ENCODE measurements around the gene IKZF3.
"Not testable (repeated sequence)": the region's sequence is repeated elsewhere in the genome, so short reads cannot be mapped to it uniquely, and the experiment has no call there.

The IKZF3 gene

DNA sequence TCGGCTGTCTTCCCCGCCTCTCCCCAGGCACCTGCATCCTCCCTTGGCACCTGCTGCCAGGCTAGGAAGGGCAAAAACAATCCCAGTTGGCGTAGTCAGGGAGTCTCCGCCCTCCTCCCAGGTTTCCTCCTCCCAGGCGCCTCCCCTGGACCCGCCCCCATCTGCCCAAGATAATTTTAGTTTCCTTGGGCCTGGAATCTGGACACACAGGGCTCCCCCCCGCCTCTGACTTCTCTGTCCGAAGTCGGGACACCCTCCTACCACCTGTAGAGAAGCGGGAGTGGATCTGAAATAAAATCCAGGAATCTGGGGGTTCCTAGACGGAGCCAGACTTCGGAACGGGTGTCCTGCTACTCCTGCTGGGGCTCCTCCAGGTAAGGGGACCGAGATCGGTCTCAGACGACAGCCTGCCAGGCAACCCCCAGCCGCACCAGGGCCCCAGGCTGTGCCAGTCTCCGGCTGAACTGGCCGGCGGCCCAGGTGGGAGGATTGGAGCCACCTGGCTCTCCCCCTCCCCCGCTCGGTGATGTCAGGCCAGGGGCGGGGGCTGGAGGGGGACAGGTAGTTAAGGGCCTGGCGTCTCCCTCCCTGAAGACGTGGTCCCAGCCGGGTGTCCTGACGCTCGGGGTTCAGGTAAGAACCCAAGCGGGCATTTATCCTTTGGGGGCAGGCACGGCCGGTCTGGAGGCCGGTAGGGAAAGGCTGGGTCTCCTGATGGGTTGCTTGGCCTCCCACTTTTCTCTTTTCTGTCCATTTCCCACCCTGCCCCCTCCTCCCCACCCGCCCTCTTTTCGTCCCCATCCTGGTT, 126.1 kb downstream of the IKZF3 start, which contains the start of gene GRB7:
Gene GRB7 (plus strand): TSS at position 179 of the 808 bp plus-strand sequence. CDS start 4,364 bp downstream, outside the sequence.
- DNase-seq: peak; percentile 15

DNA sequence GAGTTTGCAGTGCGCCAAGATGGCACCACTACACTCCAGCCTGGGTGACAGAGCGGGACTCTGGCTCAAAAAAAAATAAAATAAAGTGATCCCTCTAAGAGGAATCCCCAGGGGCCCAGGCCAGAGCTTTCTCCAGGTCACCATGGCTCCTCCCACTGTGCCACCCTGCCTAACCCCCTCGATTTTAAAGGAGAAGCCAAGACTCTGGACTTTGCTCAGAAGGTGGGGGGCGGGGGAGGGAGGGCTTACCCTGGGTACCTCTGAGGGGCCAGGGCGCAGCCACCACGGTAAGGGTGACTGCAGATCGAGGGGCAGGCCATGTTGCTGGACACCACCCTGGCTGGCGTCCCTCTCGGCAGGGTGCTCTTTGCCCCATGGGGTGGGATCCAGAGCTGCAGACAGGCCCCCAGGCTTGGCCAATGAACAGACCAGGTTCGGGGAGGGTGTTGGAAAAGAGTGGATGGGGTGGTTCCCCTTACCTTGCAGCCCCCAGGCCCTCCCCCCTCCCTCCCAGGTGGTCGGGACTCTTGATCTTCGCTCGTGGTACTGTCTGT, 126.8 kb downstream of the IKZF3 start:
- DNase-seq: no peak

DNA sequence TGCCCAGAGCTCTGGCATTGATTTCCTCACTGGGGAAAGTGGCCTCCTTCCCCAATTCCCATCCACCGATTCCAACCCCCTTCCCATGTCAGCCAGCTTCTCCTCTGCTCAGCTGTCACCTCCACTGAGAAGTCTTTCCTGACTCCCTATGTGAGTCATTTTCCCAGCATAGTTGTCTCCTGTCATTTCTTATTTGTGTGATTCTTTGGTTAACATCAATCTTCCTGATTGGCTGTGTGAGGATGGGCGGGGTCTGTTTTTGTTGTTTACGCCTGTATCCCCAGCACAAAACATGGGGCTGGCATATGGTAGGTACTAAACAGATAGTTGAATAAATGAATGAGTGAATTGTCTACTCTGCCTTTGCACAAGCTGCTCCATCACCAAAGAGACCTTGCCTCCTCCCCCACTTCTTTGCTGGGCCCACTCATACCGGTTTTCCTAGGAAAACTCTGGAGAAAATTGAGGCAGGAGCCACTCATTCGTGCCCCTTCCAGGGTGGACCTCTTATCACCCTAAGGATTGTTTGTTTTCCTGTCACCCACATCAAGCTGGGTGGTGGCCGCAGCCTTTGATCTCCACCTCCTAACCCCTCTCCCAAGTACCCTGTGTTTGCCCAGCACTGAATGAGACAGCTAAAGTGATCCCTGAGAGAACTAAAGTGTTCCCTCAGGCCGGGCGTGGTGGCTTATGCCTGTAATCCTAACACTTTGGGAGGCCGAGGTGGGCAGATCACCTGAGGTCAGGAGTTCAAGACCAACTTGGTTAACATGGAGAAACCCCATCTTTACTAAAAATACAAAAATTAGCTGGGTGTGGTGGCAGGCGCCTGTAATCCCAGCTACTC, 127.6 kb downstream of the IKZF3 start:
- no peak for DNase-seq

DNA sequence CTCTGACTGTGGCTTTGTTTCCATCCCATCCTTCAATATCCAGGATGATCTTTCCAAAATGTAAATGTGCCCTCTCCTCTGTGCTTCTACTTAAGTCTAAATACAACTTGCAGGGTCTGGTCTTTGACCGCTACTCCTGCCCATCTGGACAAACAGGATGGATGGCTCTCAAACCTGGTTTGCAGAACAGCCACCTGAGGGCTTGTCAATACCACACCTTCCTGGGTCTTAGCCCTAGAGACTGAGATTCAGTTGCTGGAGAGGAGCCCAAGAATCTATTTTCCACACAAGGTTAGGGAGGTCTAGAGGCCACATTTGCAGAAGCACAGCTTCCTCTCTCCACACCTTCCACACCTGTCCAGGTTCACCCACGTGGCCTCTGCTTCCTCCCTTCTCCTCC, 128.2 kb downstream of the IKZF3 start:
- DNase-seq: no peak

DNA sequence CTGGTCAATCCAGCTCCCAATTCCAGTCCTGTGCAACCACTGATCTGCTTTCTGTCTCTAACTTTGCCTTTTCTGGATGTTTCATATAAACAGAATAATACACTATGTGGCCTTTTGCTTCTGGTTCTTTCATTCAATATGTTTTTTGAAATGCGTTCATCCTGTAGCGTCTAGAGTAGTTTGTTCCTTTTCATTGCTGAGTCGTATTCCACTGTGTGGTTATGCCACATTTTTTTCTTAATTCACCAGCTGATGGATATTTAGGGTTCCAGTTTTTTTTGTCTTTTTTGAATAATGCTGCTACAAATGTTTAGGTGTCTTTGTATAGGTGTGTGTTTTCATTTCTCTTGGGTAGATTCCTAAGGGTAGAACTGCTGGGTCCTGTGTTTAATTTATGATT, 131.5 kb downstream of the IKZF3 start:
- DNase-seq: no peak

DNA sequence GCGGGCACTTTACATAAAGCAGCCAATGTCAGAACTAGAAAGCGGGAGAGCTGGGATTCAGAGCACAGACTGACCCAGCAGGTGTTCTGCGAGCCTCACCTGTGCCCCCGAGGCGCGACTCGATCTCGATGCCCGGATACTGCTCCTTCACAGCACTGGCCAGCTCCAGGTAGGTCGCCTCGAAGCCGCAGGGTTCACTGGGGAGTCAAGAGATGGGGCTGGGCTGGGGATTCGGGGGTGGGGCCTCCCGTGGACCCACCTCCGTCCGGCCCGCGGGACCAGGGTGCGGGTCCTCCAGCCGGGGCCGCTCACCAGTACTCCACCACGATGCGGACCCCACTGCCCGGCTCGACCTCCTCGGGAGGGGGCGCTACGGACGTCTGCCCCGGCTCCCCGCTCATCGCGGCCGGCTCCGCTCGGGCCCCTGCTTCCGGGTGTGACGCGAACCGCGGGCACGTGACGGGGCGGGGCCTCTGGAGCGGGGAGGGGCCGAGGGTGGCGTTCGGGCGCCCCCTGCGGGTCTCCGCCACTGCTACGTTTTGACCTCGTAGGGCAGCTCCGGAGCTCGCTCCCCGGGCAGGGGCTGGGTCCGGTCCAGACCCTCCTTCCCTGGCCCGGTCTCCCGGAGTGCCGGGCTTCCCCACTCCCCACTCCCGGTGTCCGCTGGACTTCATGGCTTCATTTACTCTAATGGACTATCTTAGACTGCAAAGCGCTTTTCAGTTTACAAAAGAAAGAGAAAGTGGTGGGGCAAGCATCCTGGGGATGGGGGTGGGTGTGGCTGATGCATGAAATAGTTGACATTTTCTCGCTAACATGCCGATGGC, 133.8 kb downstream of the IKZF3 start, which contains the start of gene MIEN1:
Gene MIEN1 (minus strand): TSS at position 438 of the 827 bp plus-strand sequence. CDS start 37 bp downstream, at position 401.
- peak; percentile 81 for DNase-seq

DNA sequence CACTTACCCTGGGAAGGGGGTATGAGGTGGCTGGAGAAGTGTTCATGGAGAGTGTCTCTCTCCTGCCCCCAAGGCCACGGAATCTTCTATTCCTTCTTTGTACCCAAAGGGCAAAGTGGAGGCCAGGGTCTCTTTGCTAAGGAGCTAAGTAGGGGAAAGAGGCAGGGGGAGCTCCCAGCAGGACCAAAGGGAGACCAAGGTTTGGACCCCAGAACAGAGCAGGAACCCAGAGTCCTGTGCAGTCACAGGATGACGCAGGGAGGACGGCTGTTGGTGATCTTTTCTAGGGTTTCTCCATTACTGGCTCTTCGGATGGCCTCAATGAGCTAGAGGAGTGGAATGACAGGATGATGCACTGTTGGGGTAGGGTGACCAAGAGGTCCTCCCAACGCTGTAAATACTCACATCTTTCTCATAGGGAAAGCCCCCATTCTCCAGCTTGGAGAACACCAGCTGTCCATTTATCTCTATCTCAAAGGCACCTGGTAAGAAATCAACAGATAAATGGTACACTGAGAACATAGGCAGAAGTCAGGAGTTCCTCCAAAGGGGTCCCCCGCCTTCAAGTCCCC, 134.7 kb downstream of the IKZF3 start:
- DNase-seq: no peak

DNA sequence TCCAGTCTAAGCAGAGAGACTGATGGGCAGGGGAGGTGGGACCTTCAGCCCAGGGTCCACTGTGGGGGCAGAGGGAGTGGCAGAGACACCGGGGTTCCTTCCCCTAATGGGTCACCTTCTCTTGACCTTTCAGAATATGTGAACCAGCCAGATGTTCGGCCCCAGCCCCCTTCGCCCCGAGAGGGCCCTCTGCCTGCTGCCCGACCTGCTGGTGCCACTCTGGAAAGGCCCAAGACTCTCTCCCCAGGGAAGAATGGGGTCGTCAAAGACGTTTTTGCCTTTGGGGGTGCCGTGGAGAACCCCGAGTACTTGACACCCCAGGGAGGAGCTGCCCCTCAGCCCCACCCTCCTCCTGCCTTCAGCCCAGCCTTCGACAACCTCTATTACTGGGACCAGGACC, 136.6 kb downstream of the IKZF3 start:
- DNase-seq: no peak

DNA sequence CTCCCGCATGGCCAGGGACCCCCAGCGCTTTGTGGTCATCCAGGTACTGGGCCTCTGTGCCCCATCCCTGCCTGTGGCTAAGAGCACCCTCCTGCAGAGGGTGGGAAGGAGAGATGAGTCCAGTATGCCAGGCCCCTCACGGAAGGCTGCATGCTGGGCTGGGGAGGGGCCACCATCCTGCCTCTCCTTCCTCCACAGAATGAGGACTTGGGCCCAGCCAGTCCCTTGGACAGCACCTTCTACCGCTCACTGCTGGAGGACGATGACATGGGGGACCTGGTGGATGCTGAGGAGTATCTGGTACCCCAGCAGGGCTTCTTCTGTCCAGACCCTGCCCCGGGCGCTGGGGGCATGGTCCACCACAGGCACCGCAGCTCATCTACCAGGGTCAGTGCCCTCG, 137.5 kb downstream of the IKZF3 start:
- DNase-seq: no peak

DNA sequence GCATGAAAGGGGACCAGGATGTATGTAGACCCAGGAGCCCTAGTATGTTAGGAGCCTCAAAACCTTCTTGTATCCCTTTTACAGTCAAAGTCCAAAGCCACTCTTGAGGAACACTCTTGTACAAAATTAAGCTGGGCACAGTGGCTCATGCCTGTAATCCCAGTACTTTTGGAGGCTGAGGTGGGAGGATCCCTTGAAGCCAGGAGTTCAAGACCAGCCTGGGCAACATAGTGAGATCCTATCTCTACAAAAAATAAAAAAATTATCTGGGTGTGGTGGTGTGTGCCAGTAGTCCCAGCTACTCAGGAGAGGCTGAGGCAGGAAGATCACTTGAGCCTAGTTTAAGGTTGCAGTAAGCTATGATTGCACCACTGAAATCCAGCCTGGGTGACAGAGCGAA, 138.2 kb downstream of the IKZF3 start:
- DNase-seq: not testable (repeated sequence)

DNA sequence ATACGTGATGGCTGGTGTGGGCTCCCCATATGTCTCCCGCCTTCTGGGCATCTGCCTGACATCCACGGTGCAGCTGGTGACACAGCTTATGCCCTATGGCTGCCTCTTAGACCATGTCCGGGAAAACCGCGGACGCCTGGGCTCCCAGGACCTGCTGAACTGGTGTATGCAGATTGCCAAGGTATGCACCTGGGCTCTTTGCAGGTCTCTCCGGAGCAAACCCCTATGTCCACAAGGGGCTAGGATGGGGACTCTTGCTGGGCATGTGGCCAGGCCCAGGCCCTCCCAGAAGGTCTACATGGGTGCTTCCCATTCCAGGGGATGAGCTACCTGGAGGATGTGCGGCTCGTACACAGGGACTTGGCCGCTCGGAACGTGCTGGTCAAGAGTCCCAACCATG, 139.4 kb downstream of the IKZF3 start:
- no peak for DNase-seq

DNA sequence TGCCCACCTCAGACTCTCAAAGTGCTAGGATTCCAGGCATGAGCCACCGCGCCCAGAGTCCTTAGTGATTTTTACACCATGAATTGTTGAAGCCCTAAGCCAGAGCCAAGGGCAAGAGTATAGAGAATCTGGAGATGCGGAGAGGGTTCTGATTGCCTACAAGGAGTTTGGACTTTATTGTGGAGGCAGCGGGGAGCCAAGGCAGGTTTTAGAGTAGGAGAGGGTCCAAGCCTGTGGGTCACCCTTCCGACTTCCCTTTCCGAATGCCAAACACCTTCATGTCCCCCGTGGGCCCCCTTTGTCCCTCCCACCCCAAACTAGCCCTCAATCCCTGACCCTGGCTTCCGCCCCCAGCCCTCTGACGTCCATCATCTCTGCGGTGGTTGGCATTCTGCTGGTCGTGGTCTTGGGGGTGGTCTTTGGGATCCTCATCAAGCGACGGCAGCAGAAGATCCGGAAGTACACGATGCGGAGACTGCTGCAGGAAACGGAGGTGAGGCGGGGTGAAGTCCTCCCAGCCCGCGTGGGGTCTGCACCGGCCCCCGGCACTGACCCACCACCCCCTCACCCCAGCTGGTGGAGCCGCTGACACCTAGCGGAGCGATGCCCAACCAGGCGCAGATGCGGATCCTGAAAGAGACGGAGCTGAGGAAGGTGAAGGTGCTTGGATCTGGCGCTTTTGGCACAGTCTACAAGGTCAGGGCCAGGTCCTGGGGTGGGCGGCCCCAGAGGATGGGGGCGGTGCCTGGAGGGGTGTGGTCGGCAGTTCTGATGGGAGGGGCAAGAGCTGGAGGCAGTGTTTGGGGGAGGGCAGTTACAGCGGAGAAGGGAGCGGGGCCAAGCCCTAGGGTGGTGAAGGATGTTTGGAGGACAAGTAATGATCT, 140.9 kb downstream of the IKZF3 start:
- DNase-seq: no peak

DNA sequence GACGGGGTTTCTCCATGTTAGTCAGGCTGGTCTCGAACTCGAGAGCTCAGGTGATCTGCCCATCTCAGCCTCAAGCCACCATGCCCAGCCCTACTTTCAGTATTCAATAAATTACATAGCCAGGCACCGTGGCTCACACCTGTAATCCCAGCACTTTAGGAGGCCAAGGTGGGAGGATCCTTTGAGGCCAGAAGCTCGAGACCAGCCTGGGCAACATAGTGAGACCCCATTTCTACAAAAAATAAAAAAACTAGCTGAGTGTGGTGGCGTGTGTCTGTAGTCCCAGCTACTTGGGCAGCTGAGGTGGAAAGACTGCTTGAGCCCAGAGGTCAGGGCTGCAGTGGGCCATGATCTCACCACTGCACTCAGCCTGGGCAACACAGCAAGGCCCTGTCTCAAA, 142.0 kb downstream of the IKZF3 start:
- DNase-seq: no peak

DNA sequence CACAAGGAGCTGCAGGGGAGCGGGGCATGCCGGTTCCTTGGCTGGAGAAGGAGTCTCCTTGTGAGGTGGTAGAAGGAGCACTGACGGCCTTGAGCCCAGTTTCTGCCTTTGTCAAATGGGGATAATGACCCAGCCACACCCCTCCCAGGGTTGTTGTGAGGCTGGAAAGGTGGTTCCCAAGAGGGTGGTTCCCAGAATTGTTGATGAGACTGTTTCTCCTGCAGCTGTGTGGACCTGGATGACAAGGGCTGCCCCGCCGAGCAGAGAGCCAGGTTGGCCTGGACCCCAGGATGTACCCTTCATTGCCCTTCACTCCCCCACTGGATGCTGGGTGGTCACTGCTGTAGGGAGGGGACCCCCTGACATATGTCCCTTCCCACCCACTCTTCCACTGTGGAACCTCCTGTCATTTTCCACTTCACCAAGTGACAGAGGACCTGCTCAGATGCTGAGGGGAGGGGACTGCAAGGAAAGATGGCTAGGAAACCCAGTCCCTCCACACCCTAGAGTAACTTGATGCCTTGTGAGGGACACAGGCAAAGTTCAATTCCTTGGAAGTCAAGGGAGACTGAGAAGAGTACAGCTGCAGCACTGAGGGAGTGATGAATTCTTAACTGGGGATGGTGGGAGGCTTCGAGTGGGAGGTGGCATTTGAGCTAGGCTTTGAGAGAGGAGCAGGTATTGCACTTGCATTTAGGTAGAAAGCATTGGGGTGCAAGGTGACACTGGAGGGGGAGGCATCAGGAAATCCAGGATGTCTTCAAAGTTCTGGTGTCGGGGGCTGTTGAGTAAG, 144.4 kb downstream of the IKZF3 start:
- no peak for DNase-seq

DNA sequence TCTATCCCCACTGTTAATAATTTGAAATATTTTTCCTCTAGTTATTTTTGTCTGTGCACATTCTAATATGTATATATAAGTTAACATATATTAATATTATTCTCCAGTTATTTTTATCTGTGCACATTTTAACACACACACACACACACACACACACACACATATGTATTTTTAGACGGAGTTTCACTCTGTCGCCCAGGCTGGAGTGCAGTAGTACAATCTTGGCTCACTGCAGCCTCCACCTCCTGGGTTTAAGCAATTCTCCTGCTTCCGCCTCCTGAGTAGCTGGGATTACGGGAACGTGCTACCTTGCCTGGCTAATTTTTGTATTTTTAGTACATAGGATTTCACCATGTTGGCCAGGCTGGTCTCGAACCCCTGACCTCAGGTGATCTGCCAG, 146.5 kb downstream of the IKZF3 start:
- no peak for DNase-seq

DNA sequence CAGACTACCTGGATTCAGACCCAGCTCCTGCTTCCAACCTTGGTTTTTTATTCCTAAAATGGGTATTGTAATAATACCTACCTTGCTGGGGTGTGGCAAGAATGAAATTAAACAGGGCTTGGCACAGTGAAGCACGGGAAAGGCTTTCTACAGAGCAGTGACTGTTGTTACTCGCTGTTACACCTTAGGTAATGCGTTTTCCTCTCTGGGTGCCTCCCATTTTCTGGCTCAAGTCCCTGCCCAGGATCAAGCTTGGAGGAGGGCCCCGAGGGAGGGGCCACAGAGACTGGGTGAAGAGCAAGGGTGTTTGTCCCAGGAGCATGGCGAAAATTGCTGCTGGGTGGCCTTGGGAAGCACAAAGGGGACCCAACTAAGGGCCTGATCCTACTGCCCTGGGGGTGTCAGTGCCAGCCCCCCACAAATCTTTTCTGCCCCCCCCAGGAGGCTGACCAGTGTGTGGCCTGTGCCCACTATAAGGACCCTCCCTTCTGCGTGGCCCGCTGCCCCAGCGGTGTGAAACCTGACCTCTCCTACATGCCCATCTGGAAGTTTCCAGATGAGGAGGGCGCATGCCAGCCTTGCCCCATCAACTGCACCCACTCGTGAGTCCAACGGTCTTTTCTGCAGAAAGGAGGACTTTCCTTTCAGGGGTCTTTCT, 147.1 kb downstream of the IKZF3 start:
- no peak for DNase-seq

DNA sequence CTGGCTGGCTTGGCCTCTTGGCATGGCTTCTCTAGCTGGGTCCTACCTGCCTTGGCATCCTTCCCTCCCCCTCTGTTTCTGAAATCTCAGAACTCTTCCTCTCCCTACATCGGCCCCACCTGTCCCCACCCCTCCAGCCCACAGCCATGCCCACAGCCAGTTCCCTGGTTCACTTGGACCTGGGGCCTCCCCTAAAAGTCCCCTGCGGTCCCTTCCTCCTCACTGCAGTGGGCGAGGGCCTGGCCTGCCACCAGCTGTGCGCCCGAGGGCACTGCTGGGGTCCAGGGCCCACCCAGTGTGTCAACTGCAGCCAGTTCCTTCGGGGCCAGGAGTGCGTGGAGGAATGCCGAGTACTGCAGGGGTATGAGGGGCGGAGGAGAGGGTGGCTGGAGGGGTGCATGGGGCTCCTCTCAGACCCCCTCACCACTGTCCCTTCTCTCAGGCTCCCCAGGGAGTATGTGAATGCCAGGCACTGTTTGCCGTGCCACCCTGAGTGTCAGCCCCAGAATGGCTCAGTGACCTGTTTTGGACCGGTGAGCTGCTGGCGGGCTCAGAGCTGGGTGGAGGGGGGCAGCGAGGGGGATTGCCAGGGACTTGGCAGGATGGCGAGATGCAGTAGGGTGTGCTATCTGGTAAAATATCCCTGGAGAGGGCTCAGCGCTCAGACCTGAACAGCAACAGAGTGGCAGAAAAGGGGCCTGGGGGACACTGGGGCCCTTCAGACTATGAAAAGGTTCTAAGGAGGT, 147.9 kb downstream of the IKZF3 start:
- DNase-seq: no peak

DNA sequence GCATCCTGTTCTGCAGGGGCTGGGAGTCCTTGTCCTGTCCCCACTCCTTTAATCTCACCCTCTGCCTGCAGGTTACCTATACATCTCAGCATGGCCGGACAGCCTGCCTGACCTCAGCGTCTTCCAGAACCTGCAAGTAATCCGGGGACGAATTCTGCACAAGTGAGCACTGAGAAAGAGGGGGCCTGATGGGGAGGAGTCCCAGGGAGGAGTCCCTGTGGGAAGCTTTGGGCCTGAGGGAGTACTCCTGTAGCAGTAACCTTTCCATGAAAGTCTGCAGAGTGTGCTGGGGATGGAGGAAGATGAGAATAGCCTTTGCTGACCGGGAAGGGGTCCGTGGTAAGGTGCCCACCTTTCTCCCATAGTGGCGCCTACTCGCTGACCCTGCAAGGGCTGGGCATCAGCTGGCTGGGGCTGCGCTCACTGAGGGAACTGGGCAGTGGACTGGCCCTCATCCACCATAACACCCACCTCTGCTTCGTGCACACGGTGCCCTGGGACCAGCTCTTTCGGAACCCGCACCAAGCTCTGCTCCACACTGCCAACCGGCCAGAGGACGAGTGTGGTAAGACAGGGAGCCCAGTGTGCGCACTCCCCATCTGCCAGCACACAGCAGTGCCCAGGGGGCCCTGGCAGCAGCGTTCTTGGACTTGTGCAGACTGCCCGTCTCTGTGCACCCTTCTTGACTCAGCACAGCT, 148.6 kb downstream of the IKZF3 start:
- no peak for DNase-seq

Data from NCI-H1092 treated with DMSO at 0.1 percent for 48 hours (cell line).